Medulla oblongata (tissue), 1 donor: ENCODE measurements around the gene RPL27.
"Not testable (repeated sequence)": the region's sequence is repeated elsewhere in the genome, so short reads cannot be mapped to it uniquely, and the experiment has no call there.

Experiments used
- DNase-seq: peaks from one replicate; pipeline ENCODE4 v3.0.0-alpha.2; 2015; ENCODE audit errors: extremely low spot score

The RPL27 gene

DNA sequence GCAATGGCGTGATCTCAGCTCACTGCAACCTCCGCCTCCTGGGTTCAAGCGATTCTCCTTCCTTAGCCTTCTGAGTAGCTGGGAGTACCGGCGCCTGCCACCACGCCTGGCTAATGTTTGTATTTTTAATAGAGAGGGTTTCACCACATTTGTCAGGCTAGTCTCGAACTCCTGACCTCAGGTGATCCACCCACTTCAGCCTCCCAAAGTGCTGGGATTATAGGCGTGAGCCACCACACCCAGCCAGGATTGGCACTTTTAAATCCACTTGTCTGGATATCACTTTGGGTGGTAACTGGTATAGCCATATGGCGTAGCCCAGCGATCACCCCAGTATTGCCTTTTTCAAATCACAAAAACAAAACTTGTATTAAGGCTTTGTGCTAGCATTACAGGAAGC, 4.3 kb upstream of the RPL27 start:
- DNase-seq = not testable (repeated sequence)

DNA sequence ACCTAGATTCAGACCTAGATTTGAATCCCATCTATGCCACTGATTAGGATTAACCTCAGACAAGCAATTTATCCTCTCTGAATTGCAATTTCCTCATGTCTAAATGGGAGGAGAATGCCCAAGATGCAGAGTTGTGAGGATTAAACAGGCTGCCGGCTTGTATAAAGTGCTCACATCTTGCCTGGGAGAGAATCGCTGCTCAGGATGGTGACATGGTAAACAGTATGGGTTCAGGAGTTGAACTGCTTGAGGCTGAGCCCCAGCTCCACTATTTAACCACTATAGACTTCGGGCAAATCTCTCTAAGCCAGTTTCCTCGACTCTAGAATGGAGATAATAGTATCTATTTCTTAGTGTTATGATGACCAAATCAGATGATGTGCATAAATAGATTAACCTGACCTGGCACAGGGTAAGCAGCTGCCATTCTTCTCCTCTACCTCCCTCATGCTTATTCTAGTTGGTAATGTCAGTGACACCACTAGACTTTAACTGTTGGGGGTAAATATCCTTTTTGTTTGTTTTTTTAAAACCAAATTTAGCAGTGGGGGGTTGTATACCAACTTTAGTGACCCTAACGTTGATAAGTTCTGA, 732 bp upstream of the RPL27 start:
- no peak for DNase-seq

GRCh38 chr17:42999003-42999525, 845 bp downstream of the RPL27 start:
- DNase-seq = no peak

DNA sequence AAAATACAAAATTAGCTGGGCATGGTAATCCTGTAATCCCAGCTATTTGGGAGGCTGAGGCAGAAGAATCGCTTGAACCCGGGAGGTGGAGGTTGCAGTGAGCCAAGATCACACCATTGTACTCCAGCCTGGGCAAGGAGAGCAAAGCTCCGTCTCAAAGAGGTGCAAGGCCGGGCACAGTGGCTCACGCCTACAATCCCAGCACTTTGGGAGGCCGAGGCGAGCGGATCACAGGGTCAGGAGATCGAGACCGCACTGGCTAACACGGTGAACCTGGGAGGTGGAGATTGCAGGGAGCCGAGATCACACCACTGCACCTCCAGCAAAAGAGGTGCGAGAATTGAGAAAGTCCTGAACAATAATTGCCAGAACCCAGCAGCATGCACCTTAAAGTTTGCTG, 2.7 kb downstream of the RPL27 start:
- not testable (repeated sequence) for DNase-seq

GRCh38 chr17:43003542-43004172, 5.4 kb downstream of the RPL27 start:
- DNase-seq = no peak

DNA sequence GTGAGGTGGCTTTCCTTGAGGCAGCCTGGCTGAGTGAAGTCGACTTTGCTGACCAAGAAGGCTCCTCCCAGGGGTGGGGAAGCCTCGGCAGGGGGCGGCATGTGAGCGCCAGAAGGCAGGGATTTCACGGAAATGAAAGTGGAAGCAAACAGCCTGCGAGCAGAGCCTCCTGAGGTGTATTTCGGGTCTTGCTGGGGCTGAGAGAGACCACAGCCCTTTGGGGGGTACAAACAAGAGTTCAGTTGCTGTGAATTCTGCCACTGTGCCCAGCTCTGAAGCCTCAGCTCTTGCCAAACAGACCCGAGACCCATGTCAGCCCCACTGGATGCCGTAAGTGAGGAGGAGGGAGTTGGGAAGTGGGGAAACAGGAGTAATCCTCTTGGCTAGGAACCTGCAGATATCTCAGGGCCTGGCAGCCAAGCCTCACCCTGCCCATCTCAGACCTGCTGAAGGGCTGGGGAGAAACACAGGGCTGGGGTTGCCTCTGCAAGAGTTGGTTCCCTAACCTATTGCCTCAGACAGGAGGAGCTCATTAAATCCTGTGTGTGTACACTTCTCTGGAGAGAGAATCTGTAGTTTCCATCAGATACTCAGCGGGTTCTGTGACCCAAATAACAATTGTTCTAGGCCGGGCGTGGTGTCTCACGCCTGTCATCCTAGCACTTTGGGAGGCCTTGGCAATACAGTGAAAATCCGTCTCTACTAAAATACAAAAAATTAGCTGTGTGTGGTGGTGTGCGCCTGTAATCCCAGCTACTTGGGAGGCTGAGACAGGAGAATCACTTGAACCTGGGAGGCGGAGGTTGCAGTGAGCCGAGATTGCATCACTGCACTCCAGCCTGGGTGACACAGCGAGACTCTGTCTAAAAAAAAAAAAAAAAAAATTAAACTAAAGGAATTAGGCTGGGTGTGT, 8.7 kb downstream of the RPL27 start, which contains the start of gene IFI35:
Gene IFI35 (plus strand): TSS at position 146 of the 913 bp plus-strand sequence. CDS start 164 bp downstream, at position 310.
- peak; percentile 89 for DNase-seq

- DNase-seq = no peak
These were observed 12.6 kb downstream of the RPL27 start for GRCh38 chr17:43010667-43011308.

DNA sequence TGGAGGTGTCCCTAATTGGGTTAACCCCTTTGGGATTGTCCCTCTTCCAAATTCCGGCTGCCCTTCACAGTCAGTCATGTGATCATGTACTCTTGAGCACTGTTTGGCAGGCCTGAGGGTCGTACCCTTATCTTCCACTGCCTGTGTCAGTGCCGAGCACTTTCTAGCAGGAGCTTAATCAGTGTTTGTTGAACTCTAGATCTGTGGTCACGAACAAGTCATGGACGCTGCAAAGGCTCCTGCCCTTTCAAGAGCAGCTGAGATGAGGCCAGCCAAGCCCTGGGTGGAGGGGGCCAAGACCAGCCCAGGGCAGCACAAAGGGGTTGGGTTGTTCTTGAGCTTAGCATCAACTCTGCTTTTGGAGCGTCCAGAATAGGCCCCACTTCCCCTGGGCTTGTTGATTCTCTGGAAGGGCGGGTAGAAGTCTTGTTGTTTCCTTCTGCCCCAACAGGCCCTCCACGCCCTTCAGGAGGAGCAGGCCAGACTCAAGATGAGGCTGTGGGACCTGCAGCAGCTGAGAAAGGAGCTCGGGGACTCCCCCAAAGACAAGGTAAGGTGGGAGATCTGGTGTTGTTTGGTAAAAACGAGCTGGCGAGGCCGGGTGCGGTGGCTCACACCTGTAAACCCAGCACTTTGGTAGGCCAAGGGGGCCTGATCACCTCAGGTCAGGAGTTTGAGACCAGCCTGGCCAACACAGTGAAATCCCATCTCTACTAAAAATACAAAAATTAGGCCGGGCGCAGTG, 13.7 kb downstream of the RPL27 start:
- DNase-seq = no peak

DNA sequence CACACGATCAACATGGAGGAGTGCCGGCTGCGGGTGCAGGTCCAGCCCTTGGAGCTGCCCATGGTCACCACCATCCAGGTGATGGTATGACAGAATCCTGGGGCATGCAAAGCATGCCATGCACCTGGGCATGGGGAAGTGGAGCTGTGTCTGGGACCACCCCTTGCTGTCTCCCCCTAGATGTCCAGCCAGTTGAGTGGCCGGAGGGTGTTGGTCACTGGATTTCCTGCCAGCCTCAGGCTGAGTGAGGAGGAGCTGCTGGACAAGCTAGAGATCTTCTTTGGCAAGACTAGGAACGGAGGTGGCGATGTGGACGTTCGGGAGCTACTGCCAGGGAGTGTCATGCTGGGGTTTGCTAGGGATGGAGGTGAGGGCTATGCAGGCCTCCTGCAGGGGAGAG, 15.1 kb downstream of the RPL27 start:
- DNase-seq = no peak

- DNase-seq = no peak
These were observed 15.9 kb downstream of the RPL27 start for GRCh38 chr17:43014020-43014648.

GRCh38 chr17:43014649-43015542, 16.7 kb downstream of the RPL27 start:
- DNase-seq = no peak

- DNase-seq = no peak
These were observed 17.4 kb downstream of the RPL27 start for GRCh38 chr17:43015579-43015978.

- DNase-seq = no peak
These were observed 18.0 kb downstream of the RPL27 start for GRCh38 chr17:43016216-43016615.

GRCh38 chr17:43018008-43018853, 20.0 kb downstream of the RPL27 start:
- no peak for DNase-seq

GRCh38 chr17:43018932-43019331, 20.7 kb downstream of the RPL27 start:
- DNase-seq = no peak

GRCh38 chr17:43019418-43019817, 21.2 kb downstream of the RPL27 start:
- DNase-seq = no peak

DNA sequence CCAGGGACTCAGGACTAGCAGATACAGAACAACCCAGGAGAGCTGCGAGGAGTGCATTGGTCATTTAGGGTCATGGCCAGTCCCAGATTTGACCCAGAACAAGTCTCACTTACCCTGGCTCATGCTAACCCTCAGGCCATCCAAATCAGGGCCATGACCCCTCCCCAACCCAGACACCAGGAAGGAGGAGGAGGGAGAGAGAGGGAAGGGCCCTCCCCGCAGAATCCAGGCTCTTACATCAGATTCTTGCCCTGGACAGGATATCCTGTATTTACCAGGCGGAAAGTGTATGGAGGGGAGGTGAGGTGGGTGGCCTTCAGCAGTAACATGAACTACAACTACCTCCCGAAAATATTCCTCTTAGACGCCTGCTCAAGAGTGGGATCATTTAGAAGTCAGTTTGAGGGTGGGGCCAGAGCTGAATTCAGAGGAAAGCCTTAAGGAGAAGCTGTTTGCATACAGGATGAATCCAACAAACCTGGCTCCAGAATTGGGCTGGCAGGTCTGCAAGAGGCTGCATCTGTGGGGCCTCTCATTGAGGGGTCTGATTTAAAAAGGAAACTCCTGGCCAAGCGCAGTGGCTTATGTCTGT, 21.9 kb downstream of the RPL27 start:
- no peak for DNase-seq
